Heart right ventricle (tissue), 16 donors: ENCODE measurements around the gene BOD1L1. TPM values are rescaled to one million over a fixed set of nuclear protein-coding genes. Genes with fewer than 3 reads are reported as not detected.

Experiments
- ATAC-seq, 8 donors: fragments of 200-7000 bp; cut with Tn5 transposase; one replicate each; pipeline ENCODE4 v1.9.1; 2020; ENCODE audit warnings: mild to moderate bottlenecking in 8 of 8, moderate library complexity in 8 of 8, moderate number of reproducible peaks in 1 of 8
- DNase-seq, 2 donors: peaks; one replicate each; pipeline ENCODE4 v3.0.0-alpha.2; 2020
- H3K27ac ChIP-seq, 10 donors: fragments of 200-600 bp; sonication (generic) in 2 of 10; one replicate each; pipeline versions ENCODE4 v1.5.0 to v1.8.0; 2020 to 2022; ENCODE audit warnings: mild to moderate bottlenecking in 3 of 10
- H3K27me3 ChIP-seq, 7 donors: fragments of 200-600 bp; one replicate each; pipeline ENCODE4 v1.8.0; 2021 to 2022; ENCODE audit warnings: mild to moderate bottlenecking in 2 of 7
- H3K36me3 ChIP-seq, 9 donors: fragments of 200-600 bp; sonication (generic) in 1 of 9; one replicate each; pipeline versions ENCODE4 v1.5.0 to v1.8.0; 2020 to 2022; ENCODE audit warnings: mild to moderate bottlenecking in 2 of 9
- H3K4me1 ChIP-seq, 9 donors: fragments of 200-600 bp; sonication (generic) in 1 of 9; one replicate each; pipeline versions ENCODE4 v1.5.0 to v1.8.0; 2020 to 2022; ENCODE audit warnings: mild to moderate bottlenecking in 4 of 9
- H3K4me3 ChIP-seq, 10 donors: fragments of 200-600 bp; sonication (generic) in 2 of 10; one replicate each; pipeline versions ENCODE4 v1.5.0 to v1.8.0; 2020 to 2022; ENCODE audit warnings: mild to moderate bottlenecking in 7 of 10, moderate library complexity in 2 of 10
- H3K9me3 ChIP-seq, 11 donors: fragments of 200-600 bp in 10 of 11; sonication (generic) in 2 of 11; one replicate each; pipeline versions ENCODE4 v1.5.0 to v1.8.0; 2013 to 2022; ENCODE audit warnings: mild to moderate bottlenecking in 2 of 11, control low read depth in 1 of 11, moderate library complexity in 1 of 11
- CTCF ChIP-seq, 9 donors: fragments of 200-600 bp; sonication (generic) in 2 of 9; IDR thresholded peaks; one replicate each; pipeline versions ENCODE4 v1.5.0 to v1.8.0; 2021 to 2022; ENCODE audit warnings: antibody characterized with exemption in 9 of 9, mild to moderate bottlenecking in 5 of 9, moderate library complexity in 1 of 9
- WGBS, 2 donors: extraction: QIAGEN DNeasy Blood & Tissue Kit; methylation state at CpG; one replicate each; pipeline ENCODE4 v1.1.7; 2013; ENCODE audit warnings: inconsistent platforms in 1 of 2; 5-methylcytosine and 5-hydroxymethylcytosine counted together
- intact Hi-C, 10 donors: fragments of 100-400 bp; cut with DNase I; formaldehyde crosslinking; loops; one replicate each; pipeline versions ENCODE4 v1.11.1 to v1.14.2; 2022
- polyA plus RNA-seq, 2 donors: library from polyadenylated mRNA; stranded (reverse); fragments of 200-250 nt; gene quantifications; one replicate each; pipeline ENCODE4 v1.2.3, GENCODE V29; 2013
- total RNA-seq, 10 donors: library from RNA; stranded (reverse); fragmentation: NEBNext Ultra II Directional in 3 of 10; extraction: Animal tissue kit (Norgen Biotek cat#: 25700) in 3 of 10; gene quantifications; one replicate each; pipeline versions ENCODE4 v1.2.1 to v1.2.4, GENCODE V29; 2021 to 2023
- donor health status: Arrhythmogenic right ventricular cardiomyopathy.
- donor health status: ischemic (EF 13 %, LVEDD 7.1; RV severe dilation, severe dysfunction).
- donor health status: healthy with polysubstance abuse.
- donor health status: DM: no; HTN: yes; CAD: no.
- donor health status: DM: no; HTN: no; CAD: no.
- donor health status: ischemic (EF 25% LVEDD 6.9; RV normal size, moderate dysfunction).
- donor health status: ischemic (EF 25% LVEDD 5.7; RV mildly dilated, moderate dysfunction).
- donor health status: healthy.
- donor health status: DM: yes; HTN: yes; CAD: no.
- donor health status: Ischemic cardiomyopathy.
- donor health status: ischemic (EF 35%, LVEDD 5.7; RV mildly dilated, moderate dysfunction).
- donor health status: nonischemic (EF 11% LVEDD 7.7; RV severe dilation, severe dysfunction).
- donor health status: DM: yes; HTN: yes; CAD: no.
- donor health status: PGD.
- donor health status: ischemic (EF 29% LVEDD 5.4; RV normal size, mild dysfunction).
- donor health status: nonischemic (EF 23%, LVEDD 6.1; RV moderate dilation, normal function).

BOD1L1 gene
- total and polyA plus RNA-seq, 12 donors: 7.9 to 28.1 (median 23.5) TPM

DNA sequence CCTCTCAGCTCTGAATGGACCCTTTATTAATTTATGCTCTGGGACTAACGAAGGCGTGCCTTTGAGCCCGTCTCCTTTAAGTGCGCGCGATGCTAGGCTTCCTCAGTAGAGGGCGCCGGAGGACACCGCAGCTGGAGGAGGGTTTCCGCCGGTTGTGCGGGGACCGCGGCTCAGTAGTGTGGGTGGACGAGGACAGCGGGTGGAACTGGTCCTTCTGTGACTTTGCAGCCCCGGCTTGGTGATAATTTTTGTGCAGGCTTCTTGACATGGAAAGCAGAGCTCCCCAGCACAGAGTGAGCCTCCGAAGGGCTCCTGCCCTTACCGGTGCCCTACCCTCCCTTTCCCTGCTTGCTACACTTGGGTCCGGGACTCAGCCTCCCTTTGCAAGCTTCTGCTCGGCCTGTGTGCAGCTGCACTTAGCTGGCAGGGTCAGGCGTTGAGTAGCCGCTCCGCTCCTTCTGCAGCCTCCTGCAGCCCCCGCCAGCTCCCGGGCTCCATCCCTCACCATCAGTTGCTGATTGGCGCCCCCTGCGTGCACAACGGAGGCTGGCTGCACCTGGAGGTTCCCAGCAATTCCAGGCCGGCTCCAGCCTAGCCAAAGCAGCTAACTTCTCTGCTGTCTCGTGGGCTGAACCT is 26.8 kb upstream of the BOD1L1 start:
- Histone ChIP-seq H3K4me3 (peak overlapping the region in 9 of 10 donors; percentile 14 to 60 (median 56)), H3K36me3 (no peaks in the 10 kb centered on the region), H3K9me3 (peaks cover 0 to 10% (median 0%) of the 10 kb centered on the region in 11 donors), H3K27ac (peak overlapping the region in 1 of 10 donors; percentile 17), H3K4me1 (peaks cover 0 to 15% (median 7%) of the 10 kb centered on the region in 9 donors), H3K27me3 (peaks cover 0 to 4% (median 0%) of the 10 kb centered on the region in 7 donors)
- intact Hi-C loops: loop anchor here in 7 of 10 donors (10.0 kb wide), 4 partner anchors 181 to 601 kb away; no protein-coding TSS in a partner anchor
- WGBS, 2 donors: 2 to 3% methylated on average over 31 of the region's 31 CpGs
- ATAC-seq: peak; percentile 91 to 96 (median 93)
- DNase-seq: peak; percentile 74 to 81
- peak; percentile 53 to 87 (median 81) for TF ChIP-seq CTCF (IDR thresholded peaks at IDR 0.05)

- Histone ChIP-seq H3K27ac (no peak overlapping the region), H3K4me3 (peak overlapping the region in 4 of 10 donors; percentile 49 to 59 (median 56)), H3K9me3 (peaks cover 0 to 10% (median 0%) of the 10 kb centered on the region in 11 donors), H3K4me1 (peaks cover 0 to 15% (median 7%) of the 10 kb centered on the region in 9 donors), H3K27me3 (peaks cover 0 to 6% (median 0%) of the 10 kb centered on the region in 7 donors), H3K36me3 (no peaks in the 10 kb centered on the region)
- DNase-seq (no peak), ATAC-seq (no peak)
- no peak for TF ChIP-seq CTCF (IDR thresholded peaks at IDR 0.05)
- WGBS, 2 donors: 64 to 73% methylated on average over 3 of the region's 3 CpGs
- intact Hi-C loops: loop anchor here in 7 of 10 donors (10.0 kb wide), 4 partner anchors 181 to 601 kb away; no protein-coding TSS in a partner anchor
These were observed 26.2 kb upstream of the BOD1L1 start for GRCh38 chr4:13653766-13654161.

DNA sequence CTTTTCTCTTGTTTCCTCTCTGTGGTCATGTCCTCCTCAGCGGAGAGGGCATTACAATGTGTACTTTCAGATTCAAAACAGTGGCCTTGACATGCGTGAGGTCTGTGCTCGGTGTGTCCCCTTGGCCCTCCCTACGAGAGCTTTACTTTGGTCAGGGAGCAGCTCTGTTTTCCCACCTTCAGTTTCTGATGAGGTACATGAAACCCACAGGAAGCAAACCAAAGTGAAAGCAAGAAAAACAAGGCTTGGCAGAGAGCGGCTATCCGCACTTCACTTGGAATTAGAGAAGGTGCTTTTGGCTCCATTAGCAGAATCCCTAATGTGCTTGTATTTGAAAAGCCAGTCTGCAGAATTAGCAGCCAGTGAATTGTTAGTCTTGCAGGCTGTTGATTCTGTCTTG is 19.5 kb upstream of the BOD1L1 start:
- Histone ChIP-seq H3K4me3 (no peak overlapping the region), H3K9me3 (no peaks in the 10 kb centered on the region), H3K4me1 (peaks cover 0 to 9% (median 4%) of the 10 kb centered on the region in 9 donors), H3K27ac (no peak overlapping the region), H3K36me3 (no peaks in the 10 kb centered on the region), H3K27me3 (peaks cover 0 to 6% (median 0%) of the 10 kb centered on the region in 7 donors)
- intact Hi-C loops: no loop called here
- DNase-seq (no peak), ATAC-seq (no peak)
- no peak for TF ChIP-seq CTCF (IDR thresholded peaks at IDR 0.05)
- WGBS, 2 donors: 50 to 53% methylated on average over 6 of the region's 6 CpGs

- Histone ChIP-seq H3K4me1 (peaks cover 0 to 22% (median 9%) of the 10 kb centered on the region in 9 donors), H3K9me3 (no peaks in the 10 kb centered on the region), H3K27me3 (peaks cover 0 to 13% (median 0%) of the 10 kb centered on the region in 7 donors), H3K36me3 (no peaks in the 10 kb centered on the region), H3K4me3 (no peak overlapping the region), H3K27ac (no peak overlapping the region)
- WGBS, 2 donors: 84 to 93% methylated on average over 1 of the region's 1 CpG
- TF ChIP-seq CTCF (IDR thresholded peaks at IDR 0.05): no peak
- no peak for DNase-seq
- no peak for ATAC-seq
- intact Hi-C loops: no loop called here
These were observed 17.6 kb upstream of the BOD1L1 start for GRCh38 chr4:13645075-13645474.
